Upper lobe of left lung (tissue), 4 donors: ENCODE results near the gene COL28A1.

Experiments used
- CTCF ChIP-seq, 6 experiments: fragments of 450-650 bp in 4 of 6; fragments of 200-600 bp in 2 of 6; sonication (generic) in 2 of 6; IDR thresholded peaks; one replicate each; pipeline ENCODE4 v1.5.1; 2016 to 2019; ENCODE audit warnings: antibody characterized with exemption in 6 of 6
- EP300 ChIP-seq, 4 donors: sonication (generic); formaldehyde crosslinking; IDR thresholded peaks; one replicate each; pipeline ENCODE4 v1.5.1; 2017; ENCODE audit warnings: antibody characterized with exemption in 4 of 4, control low read depth in 2 of 4
- POLR2AphosphoS5 ChIP-seq, 2 donors: sonication (generic); formaldehyde crosslinking; IDR thresholded peaks; one replicate each; pipeline ENCODE4 v1.5.1; 2017; ENCODE audit warnings: antibody characterized with exemption in 2 of 2

- no peak for TF ChIP-seq CTCF (IDR thresholded peaks at IDR 0.05)
- no peak for TF ChIP-seq POLR2AphosphoS5 (IDR thresholded peaks at IDR 0.05)
- no peak for TF ChIP-seq EP300 (IDR thresholded peaks at IDR 0.05)
Observed at GRCh38 chr7:7570584-7570983, 34.9 kb upstream of the COL28A1 start.
